ENCODE data around the gene ATXN10.

- no peak for TF ChIP-seq EZH2 (IDR thresholded peaks at IDR 0.05; ENCODE audit: insufficient read depth, poor library complexity, severe bottlenecking)
- TF ChIP-seq EZH2phosphoT487 (IDR thresholded peaks at IDR 0.05; ENCODE audit: insufficient read depth, low read depth) = no peak
Observed at GRCh38 chr22:45891471-45891995, 219.9 kb downstream of the ATXN10 start.
